WI38 (cell line): ENCODE results near the gene NPHP4.

Source experiments
- H3K4me3 ChIP-seq: 2 replicates; pipeline ENCODE4 v1.5.1; 2011; ENCODE audit warnings: low read depth, mild to moderate bottlenecking, control low read depth, low read length
- CTCF ChIP-seq: IDR thresholded peaks from 2 replicates; pipeline ENCODE4 v1.5.1; 2012; ENCODE audit warnings: low read depth, mild to moderate bottlenecking, control low read depth, low read length

Gene NPHP4

GRCh38 chr1:5881526-5882222, 110.6 kb downstream of the NPHP4 start:
- TF ChIP-seq CTCF, result no peak
- H3K4me3 ChIP-seq, result no peak overlapping the region

GRCh38 chr1:5880630-5881405, 111.4 kb downstream of the NPHP4 start:
- no peak overlapping the region for H3K4me3 ChIP-seq
- TF ChIP-seq CTCF, result no peak

- no peak for TF ChIP-seq CTCF
- no peak overlapping the region for H3K4me3 ChIP-seq
Measured at GRCh38 chr1:5879421-5879820, 112.8 kb downstream of the NPHP4 start.

GRCh38 chr1:5878971-5879370, 113.3 kb downstream of the NPHP4 start:
- H3K4me3 ChIP-seq, result no peak overlapping the region
- no peak for TF ChIP-seq CTCF

GRCh38 chr1:5877683-5878530, 114.3 kb downstream of the NPHP4 start:
- TF ChIP-seq CTCF, result no peak
- H3K4me3 ChIP-seq, result no peak overlapping the region

GRCh38 chr1:5877001-5877400, 115.2 kb downstream of the NPHP4 start:
- no peak overlapping the region for H3K4me3 ChIP-seq
- TF ChIP-seq CTCF, result no peak
